HEK293 (cell line): Measurements from ENCODE around the gene TEAD2.

ENCODE experiments used
- CTCF ChIA-PET: fragments of 350-600 bp; formaldehyde crosslinking; extraction: SDS; loops from one replicate; lab custom pipeline; 2021; ENCODE audit warnings: antibody characterized with exemption; lab: Yijun Ruan, JAX
- POLR2A ChIA-PET: fragments of 300-600 bp; formaldehyde crosslinking; extraction: SDS; loops from one replicate; lab custom pipeline; 2020; ENCODE audit warnings: antibody characterized with exemption, inconsistent platforms; lab: Yijun Ruan, JAX
- H3K27ac ChIP-seq: fragments of 200-500 bp; sonication (Bioruptor generic); 2 replicates; pipeline ENCODE4 v1.5.1; 2014; ENCODE audit warnings: low read depth, low read length, control low read depth, inconsistent platforms; ENCODE audit errors: extremely low read depth
- H3K36me3 ChIP-seq, 2 experiments: fragments of 200-500 bp in 1 of 2; sonication (Bioruptor generic) in 1 of 2; 1 replicate in 1 of 2; 2 replicates in 1 of 2; pipeline ENCODE4 v1.5.1; 2014 to 2017; ENCODE audit warnings: inconsistent platforms in 2 of 2, low read length in 2 of 2; ENCODE audit not compliant: control insufficient read depth in 2 of 2, insufficient read depth in 1 of 2
- H3K4me1 ChIP-seq: fragments of 200-500 bp; sonication (Bioruptor generic); 2 replicates; pipeline ENCODE4 v1.5.1; 2014; ENCODE audit warnings: mild to moderate bottlenecking, low read length, inconsistent platforms; ENCODE audit not compliant: control insufficient read depth, insufficient read depth
- H3K4me3 ChIP-seq: 2 replicates; pipeline ENCODE4 v1.5.1; 2011; ENCODE audit warnings: low read depth, mild to moderate bottlenecking, control low read depth, low read length, moderate library complexity
- H3K9me3 ChIP-seq: fragments of 200-500 bp; sonication (Bioruptor generic); 2 replicates; pipeline ENCODE4 v1.5.1; 2014; ENCODE audit warnings: low read depth, low read length, inconsistent platforms; ENCODE audit not compliant: control insufficient read depth, insufficient read depth
- FEZF1 ChIP-seq: fragments of 450-650 bp; formaldehyde crosslinking; IDR thresholded peaks from 2 replicates; pipeline ENCODE4 v1.5.1; 2016; ENCODE audit warnings: missing biosample characterization, missing genetic modification characterization
- KLF1 ChIP-seq: fragments of 450-650 bp; formaldehyde crosslinking; IDR thresholded peaks from 2 replicates; pipeline ENCODE4 v1.5.1; 2016; ENCODE audit warnings: missing biosample characterization, missing genetic modification characterization
- OVOL3 ChIP-seq: fragments of 450-650 bp; formaldehyde crosslinking; IDR thresholded peaks from 2 replicates; pipeline ENCODE4 v1.5.1; 2016; ENCODE audit warnings: missing biosample characterization, missing genetic modification characterization
- SALL2 ChIP-seq: fragments of 450-650 bp; formaldehyde crosslinking; IDR thresholded peaks from 2 replicates; pipeline ENCODE4 v1.5.0; 2017; ENCODE audit warnings: missing biosample characterization, mild to moderate bottlenecking, missing genetic modification characterization, borderline replicate concordance
- SP7 ChIP-seq: fragments of 450-650 bp; formaldehyde crosslinking; IDR thresholded peaks from 2 replicates; pipeline ENCODE4 v1.5.1; 2016; ENCODE audit warnings: missing biosample characterization, missing genetic modification characterization
- TCF7L2 ChIP-seq: IDR thresholded peaks from 2 replicates; pipeline ENCODE4 v1.6.1; 2011; ENCODE audit warnings: low read depth, mild to moderate bottlenecking, inconsistent platforms, low read length, moderate library complexity, borderline replicate concordance
- ZBTB20 ChIP-seq: fragments of 450-650 bp; formaldehyde crosslinking; IDR thresholded peaks from 2 replicates; pipeline ENCODE4 v1.5.1; 2016; ENCODE audit warnings: missing biosample characterization, missing genetic modification characterization
- ZBTB8A ChIP-seq: fragments of 450-650 bp; formaldehyde crosslinking; IDR thresholded peaks from 2 replicates; pipeline ENCODE4 v1.5.1; 2016; ENCODE audit warnings: missing biosample characterization, missing genetic modification characterization
- ZEB2 ChIP-seq: fragments of 450-650 bp; formaldehyde crosslinking; IDR thresholded peaks from 2 replicates; pipeline ENCODE4 v1.5.1; 2016; ENCODE audit warnings: missing biosample characterization, missing genetic modification characterization
- ZFP69B ChIP-seq: fragments of 450-650 bp; formaldehyde crosslinking; IDR thresholded peaks from 2 replicates; pipeline ENCODE4 v1.5.1; 2016; ENCODE audit warnings: missing biosample characterization, missing genetic modification characterization
- ZNF138 ChIP-seq: fragments of 450-650 bp; formaldehyde crosslinking; IDR thresholded peaks from 2 replicates; pipeline ENCODE4 v1.5.1; 2016; ENCODE audit warnings: missing biosample characterization, missing genetic modification characterization, borderline replicate concordance
- ZNF174 ChIP-seq: fragments of 450-650 bp; formaldehyde crosslinking; IDR thresholded peaks from 2 replicates; pipeline ENCODE4 v1.5.0; 2017; ENCODE audit warnings: missing biosample characterization, mild to moderate bottlenecking, missing genetic modification characterization
- ZNF184 ChIP-seq: fragments of 450-650 bp; IDR thresholded peaks from 2 replicates; pipeline ENCODE4 v1.5.1; 2018; ENCODE audit warnings: missing biosample characterization, mild to moderate bottlenecking, missing genetic modification characterization
- ZNF19 ChIP-seq: fragments of 450-650 bp; formaldehyde crosslinking; IDR thresholded peaks from 2 replicates; pipeline ENCODE4; 2016; ENCODE audit warnings: missing biosample characterization, missing genetic modification characterization, low read depth
- ZNF223 ChIP-seq: fragments of 450-650 bp; formaldehyde crosslinking; IDR thresholded peaks from 2 replicates; pipeline ENCODE4 v1.5.1; 2016; ENCODE audit warnings: missing biosample characterization, missing genetic modification characterization
- ZNF23 ChIP-seq: fragments of 450-650 bp; formaldehyde crosslinking; IDR thresholded peaks from 2 replicates; pipeline ENCODE4 v1.5.1; 2016; ENCODE audit warnings: missing biosample characterization, missing genetic modification characterization, borderline replicate concordance
- ZNF335 ChIP-seq: fragments of 450-650 bp; formaldehyde crosslinking; conservative IDR thresholded peaks from 2 replicates; pipeline ENCODE4 v1.5.1; 2016; ENCODE audit warnings: missing biosample characterization, missing genetic modification characterization
- ZNF391 ChIP-seq: fragments of 450-650 bp; formaldehyde crosslinking; IDR thresholded peaks from 2 replicates; pipeline ENCODE4 v1.5.1; 2016; ENCODE audit warnings: low read depth, missing biosample characterization, missing genetic modification characterization, borderline replicate concordance
- ZNF423 ChIP-seq: fragments of 450-650 bp; formaldehyde crosslinking; IDR thresholded peaks from 2 replicates; pipeline ENCODE4 v1.5.1; 2016; ENCODE audit warnings: missing biosample characterization, missing genetic modification characterization
- ZNF433 ChIP-seq: fragments of 450-650 bp; formaldehyde crosslinking; IDR thresholded peaks from 2 replicates; pipeline ENCODE4 v1.5.1; 2016; ENCODE audit warnings: missing biosample characterization, missing genetic modification characterization, low read depth
- ZNF529 ChIP-seq: fragments of 450-650 bp; formaldehyde crosslinking; IDR thresholded peaks from 2 replicates; pipeline ENCODE4 v1.5.1; 2017; ENCODE audit warnings: missing genetic modification characterization, missing biosample characterization; ENCODE audit not compliant: insufficient replicate concordance
- ZNF544 ChIP-seq: fragments of 450-650 bp; formaldehyde crosslinking; IDR thresholded peaks from 2 replicates; pipeline ENCODE4 v1.5.0; 2017; ENCODE audit warnings: missing biosample characterization, missing genetic modification characterization
- ZNF560 ChIP-seq: fragments of 450-650 bp; formaldehyde crosslinking; IDR thresholded peaks from 2 replicates; pipeline ENCODE4 v1.5.1; 2017; ENCODE audit warnings: missing biosample characterization, missing genetic modification characterization, borderline replicate concordance
- ZNF624 ChIP-seq: fragments of 450-650 bp; formaldehyde crosslinking; IDR thresholded peaks from 2 replicates; pipeline ENCODE4 v1.5.1; 2017; ENCODE audit warnings: missing biosample characterization, missing genetic modification characterization
- ZNF658 ChIP-seq: fragments of 450-650 bp; formaldehyde crosslinking; IDR thresholded peaks from 2 replicates; pipeline ENCODE4; 2016; ENCODE audit warnings: missing biosample characterization, missing genetic modification characterization
- ZNF670 ChIP-seq: fragments of 450-650 bp; formaldehyde crosslinking; IDR thresholded peaks from 2 replicates; pipeline ENCODE4 v1.5.1; 2016; ENCODE audit warnings: missing biosample characterization, missing genetic modification characterization, low read depth
- ZNF776 ChIP-seq: fragments of 450-650 bp; formaldehyde crosslinking; IDR thresholded peaks from 2 replicates; pipeline ENCODE4 v1.5.0; 2017; ENCODE audit warnings: missing biosample characterization, missing genetic modification characterization, borderline replicate concordance
- ZNF785 ChIP-seq: fragments of 450-650 bp; formaldehyde crosslinking; IDR thresholded peaks from 2 replicates; pipeline ENCODE4 v1.5.1; 2016; ENCODE audit warnings: missing biosample characterization, missing genetic modification characterization
- ZXDB ChIP-seq: fragments of 450-650 bp; formaldehyde crosslinking; IDR thresholded peaks from 2 replicates; pipeline ENCODE4 v1.5.1; 2016; ENCODE audit warnings: missing biosample characterization, missing genetic modification characterization
- TF ChIP-seq, protein P1 (sequence below): fragments of 450-650 bp; formaldehyde crosslinking; IDR thresholded peaks from 2 replicates; pipeline ENCODE4 v1.5.1; 2016; ENCODE audit warnings: missing biosample characterization, missing genetic modification characterization
- TF ChIP-seq, protein P2 (sequence below): fragments of 450-650 bp; formaldehyde crosslinking; IDR thresholded peaks from 2 replicates; pipeline ENCODE4 v1.5.1; 2016; ENCODE audit warnings: missing biosample characterization, missing genetic modification characterization
- TF ChIP-seq, protein P3 (sequence below): fragments of 450-650 bp; formaldehyde crosslinking; IDR thresholded peaks from 2 replicates; pipeline ENCODE4; 2016; ENCODE audit warnings: missing biosample characterization, missing genetic modification characterization

Gene TEAD2

DNA sequence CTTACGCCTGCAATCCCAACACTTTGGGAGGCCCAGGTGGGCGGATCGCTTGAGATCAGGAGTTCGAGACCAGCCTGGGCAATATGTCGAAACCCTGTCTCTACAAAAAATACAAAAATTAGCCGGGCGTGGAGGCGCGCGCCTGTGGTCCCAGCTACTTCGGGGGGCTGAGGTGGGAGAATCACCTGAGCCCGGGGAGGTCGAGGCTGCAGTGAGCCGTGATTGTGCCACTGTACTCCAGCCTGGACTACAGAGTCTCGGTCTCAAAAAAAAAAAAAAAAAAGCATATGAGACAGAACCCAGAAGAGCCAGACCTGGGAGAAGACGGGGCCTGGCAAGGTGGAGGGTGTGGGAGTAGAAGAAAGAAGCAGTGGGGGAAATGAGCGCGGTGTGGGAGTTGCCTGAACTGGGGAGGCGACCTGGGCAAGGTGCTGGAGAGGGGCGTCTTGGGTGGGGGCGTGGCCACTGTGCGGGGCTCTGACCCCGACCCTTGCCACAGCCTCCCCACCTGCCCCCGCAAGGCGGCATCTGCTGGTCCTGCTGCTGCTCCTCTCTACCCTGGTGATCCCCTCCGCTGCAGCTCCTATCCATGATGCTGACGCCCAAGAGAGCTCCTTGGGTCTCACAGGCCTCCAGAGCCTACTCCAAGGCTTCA lies 2.0 kb upstream of the TEAD2 start (continued):
- TF ChIP-seq ZNF223 (tag by site-specific recombination) (no peak), ZNF391 (tag by site-specific recombination) (no peak), ZFP69B (tag by site-specific recombination) (0 out of 2 replicates have a peak, but pooled peaks have one; percentile 47), ZNF785 (tag by site-specific recombination) (no peak; the same call in 1 of the 2 replicates), ZNF529 (tag by site-specific recombination) (no peak), ZNF174 (no peak), TCF7L2 (no peak), ZBTB20 (tag by site-specific recombination) (no peak), SALL2 (no peak), ZNF624 (no peak), SP7 (tag by site-specific recombination) (peak; percentile 14; the same call in 1 of the 2 replicates), KLF1 (no peak), ZNF670 (no peak), ZNF433 (no peak)
- TF ChIP-seq, protein P1, sequence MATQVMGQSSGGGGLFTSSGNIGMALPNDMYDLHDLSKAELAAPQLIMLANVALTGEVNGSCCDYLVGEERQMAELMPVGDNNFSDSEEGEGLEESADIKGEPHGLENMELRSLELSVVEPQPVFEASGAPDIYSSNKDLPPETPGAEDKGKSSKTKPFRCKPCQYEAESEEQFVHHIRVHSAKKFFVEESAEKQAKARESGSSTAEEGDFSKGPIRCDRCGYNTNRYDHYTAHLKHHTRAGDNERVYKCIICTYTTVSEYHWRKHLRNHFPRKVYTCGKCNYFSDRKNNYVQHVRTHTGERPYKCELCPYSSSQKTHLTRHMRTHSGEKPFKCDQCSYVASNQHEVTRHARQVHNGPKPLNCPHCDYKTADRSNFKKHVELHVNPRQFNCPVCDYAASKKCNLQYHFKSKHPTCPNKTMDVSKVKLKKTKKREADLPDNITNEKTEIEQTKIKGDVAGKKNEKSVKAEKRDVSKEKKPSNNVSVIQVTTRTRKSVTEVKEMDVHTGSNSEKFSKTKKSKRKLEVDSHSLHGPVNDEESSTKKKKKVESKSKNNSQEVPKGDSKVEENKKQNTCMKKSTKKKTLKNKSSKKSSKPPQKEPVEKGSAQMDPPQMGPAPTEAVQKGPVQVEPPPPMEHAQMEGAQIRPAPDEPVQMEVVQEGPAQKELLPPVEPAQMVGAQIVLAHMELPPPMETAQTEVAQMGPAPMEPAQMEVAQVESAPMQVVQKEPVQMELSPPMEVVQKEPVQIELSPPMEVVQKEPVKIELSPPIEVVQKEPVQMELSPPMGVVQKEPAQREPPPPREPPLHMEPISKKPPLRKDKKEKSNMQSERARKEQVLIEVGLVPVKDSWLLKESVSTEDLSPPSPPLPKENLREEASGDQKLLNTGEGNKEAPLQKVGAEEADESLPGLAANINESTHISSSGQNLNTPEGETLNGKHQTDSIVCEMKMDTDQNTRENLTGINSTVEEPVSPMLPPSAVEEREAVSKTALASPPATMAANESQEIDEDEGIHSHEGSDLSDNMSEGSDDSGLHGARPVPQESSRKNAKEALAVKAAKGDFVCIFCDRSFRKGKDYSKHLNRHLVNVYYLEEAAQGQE (tag by site-specific recombination), result no peak

DNA sequence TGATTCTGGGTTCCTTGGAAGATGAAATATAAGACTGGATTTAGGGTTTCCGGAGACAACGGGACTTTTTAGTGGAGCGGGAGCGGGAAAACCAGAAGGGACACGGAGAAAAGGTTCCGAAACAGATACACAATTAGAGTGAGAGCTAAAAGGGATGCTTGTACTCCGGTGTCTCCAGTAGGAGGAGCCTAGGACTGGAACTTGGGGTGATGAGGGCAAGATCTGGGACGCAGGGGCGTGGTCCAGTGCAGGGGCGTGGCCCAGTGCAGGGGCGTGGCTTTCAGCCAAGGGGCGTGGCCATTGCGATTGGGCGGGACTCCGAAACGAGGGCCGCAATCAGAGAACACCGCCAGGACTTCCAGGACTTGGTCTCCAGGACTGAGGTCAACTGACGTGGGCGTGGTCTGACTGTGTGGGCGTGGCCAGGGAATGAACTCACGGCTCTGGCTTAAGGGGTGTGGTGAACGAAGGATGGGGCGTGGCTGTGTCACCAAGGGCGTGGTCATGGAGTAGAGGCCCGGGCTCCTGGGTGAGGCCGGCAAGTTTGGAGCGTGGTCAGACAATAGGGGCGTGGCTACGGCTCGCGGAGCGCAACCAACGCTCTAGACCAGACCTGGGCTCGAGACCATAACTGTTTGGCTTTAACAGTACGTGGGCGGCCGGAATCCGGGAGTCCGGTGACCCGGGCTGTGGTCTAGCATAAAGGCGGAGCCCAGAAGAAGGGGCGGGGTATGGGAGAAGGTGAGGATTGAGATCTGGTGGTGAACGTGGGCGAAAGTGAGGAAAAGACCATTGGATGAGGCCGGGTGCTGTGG lies 1.3 kb upstream of the TEAD2 start, which contains the start of gene DKKL1:
Gene DKKL1 (plus strand): TSS at position 610 of the 815 bp plus-strand sequence. CDS start 122 bp downstream, at position 732.
- Histone ChIP-seq H3K9me3 (no peaks in the 10 kb centered on the region), H3K27ac (peak within 1 kb of the TSS; percentile 52; the same call in 1 of the 2 replicates), H3K4me1 (peaks cover 14% of the 10 kb centered on the region), H3K36me3 (peaks cover 6 to 8% of the 10 kb centered on the region in 2 experiments; a peak in 2 of 3 replicates), H3K4me3 (peak within 1 kb of the TSS; percentile 77)
- ChIA-PET CTCF (interaction anchor here (0.6 to 1.0 kb wide), 4 partner anchors 12 to 136 kb away, joined by 3 to 4 read pairs (median 3); no protein-coding TSS in a partner anchor), POLR2A (interaction anchor here (0.7 to 2.0 kb wide), 6 partner anchors 79 to 339 kb away, joined by 3 to 6 read pairs (median 3); partner anchors contain the start of gene ALDH16A1)
- TF ChIP-seq ZEB2 (tag by site-specific recombination) (0 out of 2 replicates have a peak, but pooled peaks have one; percentile 15), ZNF23 (tag by site-specific recombination) (no peak), ZNF335 (tag by site-specific recombination) (peak; percentile 19; the same call in 1 of the 2 replicates), ZNF544 (tag by site-specific recombination) (no peak), ZNF560 (no peak), ZNF184 (tag by site-specific recombination) (no peak), ZNF138 (no peak), ZNF776 (tag by site-specific recombination) (no peak), ZNF423 (no peak), ZNF19 (no peak), ZNF658 (no peak), OVOL3 (tag by site-specific recombination) (no peak), ZBTB8A (tag by site-specific recombination) (peak; percentile 38; the same call in 1 of the 2 replicates), ZXDB (tag by site-specific recombination) (no peak; the same call in 1 of the 2 replicates), FEZF1 (tag by site-specific recombination) (no peak)
- TF ChIP-seq, protein P2, sequence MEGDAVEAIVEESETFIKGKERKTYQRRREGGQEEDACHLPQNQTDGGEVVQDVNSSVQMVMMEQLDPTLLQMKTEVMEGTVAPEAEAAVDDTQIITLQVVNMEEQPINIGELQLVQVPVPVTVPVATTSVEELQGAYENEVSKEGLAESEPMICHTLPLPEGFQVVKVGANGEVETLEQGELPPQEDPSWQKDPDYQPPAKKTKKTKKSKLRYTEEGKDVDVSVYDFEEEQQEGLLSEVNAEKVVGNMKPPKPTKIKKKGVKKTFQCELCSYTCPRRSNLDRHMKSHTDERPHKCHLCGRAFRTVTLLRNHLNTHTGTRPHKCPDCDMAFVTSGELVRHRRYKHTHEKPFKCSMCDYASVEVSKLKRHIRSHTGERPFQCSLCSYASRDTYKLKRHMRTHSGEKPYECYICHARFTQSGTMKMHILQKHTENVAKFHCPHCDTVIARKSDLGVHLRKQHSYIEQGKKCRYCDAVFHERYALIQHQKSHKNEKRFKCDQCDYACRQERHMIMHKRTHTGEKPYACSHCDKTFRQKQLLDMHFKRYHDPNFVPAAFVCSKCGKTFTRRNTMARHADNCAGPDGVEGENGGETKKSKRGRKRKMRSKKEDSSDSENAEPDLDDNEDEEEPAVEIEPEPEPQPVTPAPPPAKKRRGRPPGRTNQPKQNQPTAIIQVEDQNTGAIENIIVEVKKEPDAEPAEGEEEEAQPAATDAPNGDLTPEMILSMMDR (tag by site-specific recombination), result peak; percentile 46
- TF ChIP-seq, protein P3, sequence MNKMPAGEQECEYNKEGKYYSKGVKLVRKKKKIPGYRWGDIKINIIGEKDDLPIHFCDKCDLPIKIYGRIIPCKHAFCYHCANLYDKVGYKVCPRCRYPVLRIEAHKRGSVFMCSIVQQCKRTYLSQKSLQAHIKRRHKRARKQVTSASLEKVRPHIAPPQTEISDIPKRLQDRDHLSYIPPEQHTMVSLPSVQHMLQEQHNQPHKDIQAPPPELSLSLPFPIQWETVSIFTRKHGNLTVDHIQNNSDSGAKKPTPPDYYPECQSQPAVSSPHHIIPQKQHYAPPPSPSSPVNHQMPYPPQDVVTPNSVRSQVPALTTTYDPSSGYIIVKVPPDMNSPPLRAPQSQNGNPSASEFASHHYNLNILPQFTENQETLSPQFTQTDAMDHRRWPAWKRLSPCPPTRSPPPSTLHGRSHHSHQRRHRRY (tag by site-specific recombination), result no peak
